HepG2 (cell line): ENCODE results near the gene TCAP. TPM values are rescaled to one million over a fixed set of nuclear protein-coding genes. Genes with fewer than 3 reads are reported as not detected.

Experiments used
- CSRNP2 ChIP-seq: sonication (generic); formaldehyde crosslinking; conservative IDR thresholded peaks from 2 replicates; pipeline ENCODE4 v1.8.0; 2022; ENCODE audit warnings: low read depth, missing genetic modification reagents
- EP300 ChIP-seq, 3 experiments: sonication (generic) in 1 of 3; formaldehyde crosslinking in 1 of 3; IDR thresholded peaks; 2 replicates each; pipeline versions ENCODE4 v1.5.1 to v1.6.1; 2011 to 2020; ENCODE audit warnings: low read depth in 2 of 3, low read length in 2 of 3, borderline replicate concordance in 1 of 3, improper control_type of control experiment in 1 of 3, mild to moderate bottlenecking in 1 of 3, missing genetic modification reagents in 1 of 3, moderate library complexity in 1 of 3
- FOSL2 ChIP-seq: sonication (generic); formaldehyde crosslinking; IDR thresholded peaks from 2 replicates; pipeline ENCODE4 v1.4.0; 2020; ENCODE audit warnings: missing genetic modification reagents
- FOXA1 ChIP-seq, 2 experiments: fragments of 450-650 bp in 1 of 2; sonication (generic) in 1 of 2; formaldehyde crosslinking in 1 of 2; IDR thresholded peaks; 2 replicates each; pipeline versions ENCODE4 v1.4.0 to v1.6.1; 2016 to 2020; ENCODE audit warnings: missing genetic modification reagents in 1 of 2
- HMGA1 ChIP-seq: sonication (generic); formaldehyde crosslinking; conservative IDR thresholded peaks from 2 replicates; pipeline ENCODE4 v1.4.0; 2020; ENCODE audit warnings: missing genetic modification reagents
- JUN ChIP-seq: sonication (generic); formaldehyde crosslinking; IDR thresholded peaks from 2 replicates; pipeline ENCODE4 v1.4.0; 2020; ENCODE audit warnings: mild to moderate bottlenecking, missing genetic modification reagents
- NR1H2 ChIP-seq: sonication (generic); formaldehyde crosslinking; IDR thresholded peaks from 2 replicates; pipeline ENCODE4 v1.8.1; 2022; ENCODE audit warnings: low read depth, missing genetic modification reagents, borderline replicate concordance
- RARG ChIP-seq: sonication (generic); formaldehyde crosslinking; IDR thresholded peaks from 2 replicates; pipeline ENCODE4 v1.4.0; 2020; ENCODE audit warnings: low read depth, mild to moderate bottlenecking, missing genetic modification reagents
- SAFB2 ChIP-seq: sonication (generic); formaldehyde crosslinking; IDR thresholded peaks from 2 replicates; pipeline ENCODE4 v1.5.1; 2020; ENCODE audit warnings: missing genetic modification reagents, low read depth, mild to moderate bottlenecking, borderline replicate concordance
- SP5 ChIP-seq: IDR thresholded peaks from 2 replicates; pipeline ENCODE4 v1.6.1; 2016; ENCODE audit warnings: low read depth, borderline replicate concordance
- THAP9 ChIP-seq: sonication (generic); formaldehyde crosslinking; IDR thresholded peaks from 2 replicates; pipeline ENCODE4; 2020; ENCODE audit warnings: missing genetic modification reagents, mild to moderate bottlenecking, borderline replicate concordance
- ZNF232 ChIP-seq: sonication (generic); formaldehyde crosslinking; IDR thresholded peaks from 2 replicates; pipeline ENCODE4 v1.4.0; 2020; ENCODE audit warnings: missing genetic modification reagents, borderline replicate concordance
- ZNF33A ChIP-seq: sonication (generic); formaldehyde crosslinking; IDR thresholded peaks from 2 replicates; pipeline ENCODE4 v1.5.1; 2020; ENCODE audit warnings: missing genetic modification reagents, mild to moderate bottlenecking, moderate library complexity, borderline replicate concordance
- ZNF362 ChIP-seq: sonication (generic); formaldehyde crosslinking; IDR thresholded peaks from 2 replicates; pipeline ENCODE4 v1.4.0; 2020; ENCODE audit warnings: missing genetic modification reagents, mild to moderate bottlenecking, borderline replicate concordance
- ZNF878 ChIP-seq: sonication (generic); formaldehyde crosslinking; IDR thresholded peaks from 2 replicates; pipeline ENCODE4 v1.8.1; 2023; ENCODE audit warnings: mild to moderate bottlenecking, missing genetic modification reagents, moderate library complexity
- ZSCAN9 ChIP-seq: IDR thresholded peaks from 2 replicates; pipeline ENCODE4 v1.6.1; 2016; ENCODE audit warnings: borderline replicate concordance
- polyA plus RNA-seq, 8 experiments: library from polyadenylated mRNA; depleted of rRNA in 3 of 8; stranded (reverse) in 7 of 8; unstranded in 1 of 8; fragments of >200 nt; fragmentation: Illumina TruSeq in 4 of 8; extraction: Trizol in 4 of 8; gene quantifications; 2 replicates each; pipeline versions ENCODE4 v1.2.1 to v1.2.3, GENCODE V29; 2011 to 2016; ENCODE audit warnings: low read depth in 4 of 8, missing spikeins in 1 of 8, mixed read lengths in 1 of 8; ENCODE audit not compliant: insufficient read depth in 1 of 8
- total RNA-seq, 5 experiments: library from RNA; depleted of rRNA; stranded (reverse); fragments of >200 nt; fragmentation: Illumina TruSeq; extraction: Trizol; gene quantifications; 2 replicates each; pipeline ENCODE4 v1.2.3, GENCODE V29; 2016; ENCODE audit warnings: low read depth in 1 of 5

TCAP gene
- total and polyA plus RNA-seq, 2 of the 13 experiments (the other 11 are each of a cell fraction or from before 2014, with no cell fraction given) = 0.24 to 0.65 TPM

GRCh38 chr17:39702901-39703893 lies 38.0 kb downstream of the TCAP start (continued):
- no peak for TF ChIP-seq CSRNP2
- no peak for TF ChIP-seq ZNF878 (CRISPR knock-in tag)
- TF ChIP-seq ZSCAN9 (CRISPR knock-in tag) = no peak
- no peak for TF ChIP-seq HMGA1 (CRISPR knock-in tag)
- TF ChIP-seq FOSL2 (CRISPR knock-in tag) = peak; percentile 70
- no peak; the same call in 1 of the 2 replicates for TF ChIP-seq ZNF362 (CRISPR knock-in tag)
- peak; percentile 47; the same call in 1 of the 2 replicates for TF ChIP-seq THAP9
- TF ChIP-seq SAFB2 (CRISPR knock-in tag) = peak; percentile 65; the same call in 1 of the 2 replicates
- no peak; the same call in 1 of the 2 replicates for TF ChIP-seq JUN (CRISPR knock-in tag)
- peak in 1 of 2 experiments; percentile 42; a peak in 2 of 4 replicates for TF ChIP-seq EP300 (IDR thresholded peaks at IDR 0.05; ENCODE audit: low read depth in 2 of 2, low read length in 2 of 2)
- no peak for TF ChIP-seq EP300 (CRISPR knock-in tag; IDR thresholded peaks at IDR 0.05; ENCODE audit: borderline replicate concordance)
- peak; percentile 51; the same call in 1 of the 2 replicates for TF ChIP-seq SP5 (CRISPR knock-in tag)
- TF ChIP-seq RARG (CRISPR knock-in tag) = peak; percentile 96; the same call in 1 of the 2 replicates
- no peak for TF ChIP-seq NR1H2 (CRISPR knock-in tag)
- no peak for TF ChIP-seq ZNF232
- TF ChIP-seq ZNF33A = no peak; the same call in 1 of the 2 replicates
- peak; percentile 94 for TF ChIP-seq FOXA1 (IDR thresholded peaks at IDR 0.05)
- peak; percentile 92 for TF ChIP-seq FOXA1 (CRISPR knock-in tag; IDR thresholded peaks at IDR 0.05)
